Glutamatergic neuron (in vitro differentiated cells): ENCODE data around the gene CEMP1. TPM values are rescaled to one million over a fixed set of nuclear protein-coding genes. Genes with fewer than 3 reads are reported as not detected.
"Not testable (repeated sequence)": the region's sequence is repeated elsewhere in the genome, so short reads cannot be mapped to it uniquely, and the experiment has no call there.

ENCODE experiments used
- DNase-seq: peaks from one replicate; pipeline ENCODE4 v3.0.0; 2022
- H3K27ac Mint-ChIP-seq: one replicate; pipeline ENCODE4 v1.8.0; 2020; ENCODE audit warnings: mild to moderate bottlenecking, mixed read lengths, inconsistent platforms; ENCODE audit not compliant: unreplicated experiment
- H3K27me3 Mint-ChIP-seq: one replicate; pipeline ENCODE4 v1.8.0; 2020; ENCODE audit warnings: mild to moderate bottlenecking, moderate library complexity, mixed read lengths, inconsistent platforms; ENCODE audit not compliant: unreplicated experiment
- H3K36me3 Mint-ChIP-seq: one replicate; pipeline ENCODE4 v1.8.0; 2020; ENCODE audit warnings: mild to moderate bottlenecking, mixed read lengths, inconsistent platforms; ENCODE audit not compliant: unreplicated experiment
- H3K4me1 Mint-ChIP-seq: one replicate; pipeline ENCODE4 v1.8.0; 2020; ENCODE audit warnings: mild to moderate bottlenecking, low read depth, mixed read lengths, inconsistent platforms; ENCODE audit not compliant: unreplicated experiment
- H3K4me3 Mint-ChIP-seq: one replicate; pipeline ENCODE4 v1.8.0; 2020; ENCODE audit warnings: mild to moderate bottlenecking, mixed read lengths, inconsistent platforms; ENCODE audit not compliant: unreplicated experiment
- H3K9me3 Mint-ChIP-seq: one replicate; pipeline ENCODE4 v1.8.0; 2020; ENCODE audit warnings: mild to moderate bottlenecking, moderate library complexity, mixed read lengths, inconsistent platforms; ENCODE audit not compliant: unreplicated experiment
- CTCF ChIP-seq: fragments of 200-600 bp; sonication (generic); IDR thresholded peaks from one replicate; pipeline ENCODE4 v1.5.0; 2021; ENCODE audit not compliant: partially characterized antibody, unreplicated experiment
- total RNA-seq: library from RNA; stranded (reverse); fragmentation: NEBNext Ultra II Directional; extraction: Animal tissue kit (Norgen Biotek cat#: 25700); gene quantifications from one replicate; pipeline ENCODE4 v1.2.1, GENCODE V29; 2021; ENCODE audit not compliant: unreplicated experiment

Gene CEMP1
- total RNA-seq, 1 donor from 2014 or later = not detected

GRCh38 chr16:2539845-2540458, 8.7 kb upstream of the CEMP1 start:
- Mint-ChIP-seq H3K4me1 (peaks cover 24% of the 10 kb centered on the region), H3K9me3 (peaks cover 23% of the 10 kb centered on the region)
- DNase-seq = peak; percentile 82

GRCh38 chr16:2539192-2539844, 8.1 kb upstream of the CEMP1 start:
- not testable (repeated sequence) for H3K36me3 Mint-ChIP-seq, DNase-seq
- Mint-ChIP-seq H3K27me3 (peaks cover 14% of the 10 kb centered on the region), H3K9me3 (peaks cover 23% of the 10 kb centered on the region), H3K4me3 (peak overlapping the region; percentile 95), H3K27ac (peak overlapping the region; percentile 85), H3K4me1 (peaks cover 24% of the 10 kb centered on the region)

More at GRCh38 chr16:2539845-2540458, 8.7 kb upstream of the CEMP1 start:
- Mint-ChIP-seq H3K4me3 (peak overlapping the region; percentile 95), H3K27me3 (peaks cover 14% of the 10 kb centered on the region), H3K27ac (peak overlapping the region; percentile 99)
- not testable (repeated sequence) for H3K36me3 Mint-ChIP-seq
- TF ChIP-seq CTCF = peak; percentile 57

GRCh38 chr16:2537451-2538379, 6.5 kb upstream of the CEMP1 start, which contains the start of gene PDPK1:
TSS of gene PDPK1 (plus strand) at chr16:2538021. CDS start at chr16:2538113, 92 bp downstream.
- Mint-ChIP-seq H3K9me3 (peaks cover 25% of the 10 kb centered on the region), H3K36me3 (no peaks in the 10 kb centered on the region), H3K4me1 (peaks cover 26% of the 10 kb centered on the region), H3K27me3 (peaks cover 22% of the 10 kb centered on the region), H3K4me3 (peak within 1 kb of the TSS; percentile 95), H3K27ac (peak within 1 kb of the TSS; percentile 88)
- no peak for TF ChIP-seq CTCF
- DNase-seq = peak; percentile 94

- no peak overlapping the region for H3K4me3 Mint-ChIP-seq
- H3K36me3 Mint-ChIP-seq = no peaks in the 10 kb centered on the region
- peaks cover 19% of the 10 kb centered on the region for H3K27me3 Mint-ChIP-seq
- H3K4me1 Mint-ChIP-seq = peaks cover 17% of the 10 kb centered on the region
- no peak overlapping the region for H3K27ac Mint-ChIP-seq
- no peak for DNase-seq
- peaks cover 24% of the 10 kb centered on the region for H3K9me3 Mint-ChIP-seq
- no peak for TF ChIP-seq CTCF
Measured at GRCh38 chr16:2535625-2536013, 4.4 kb upstream of the CEMP1 start.

GRCh38 chr16:2534335-2534734, 3.1 kb upstream of the CEMP1 start:
- DNase-seq, H3K27ac Mint-ChIP-seq, H3K36me3 Mint-ChIP-seq: not testable (repeated sequence)
- Mint-ChIP-seq H3K4me1 (peaks cover 11% of the 10 kb centered on the region), H3K4me3 (peak overlapping the region; percentile 67), H3K9me3 (peaks cover 16% of the 10 kb centered on the region), H3K27me3 (peaks cover 19% of the 10 kb centered on the region)
